Heart right ventricle (tissue), 16 donors: ENCODE results near the gene VTI1A. TPM values are rescaled to one million over a fixed set of nuclear protein-coding genes. Genes with fewer than 3 reads are reported as not detected.

ENCODE experiments used
- ATAC-seq, 8 donors: fragments of 200-7000 bp; cut with Tn5 transposase; one replicate each; pipeline ENCODE4 v1.9.1; 2020; ENCODE audit warnings: mild to moderate bottlenecking in 8 of 8, moderate library complexity in 8 of 8, moderate number of reproducible peaks in 1 of 8
- DNase-seq, 2 donors: peaks; one replicate each; pipeline ENCODE4 v3.0.0-alpha.2; 2020
- H3K27ac ChIP-seq, 10 donors: fragments of 200-600 bp; sonication (generic) in 2 of 10; one replicate each; pipeline versions ENCODE4 v1.5.0 to v1.8.0; 2020 to 2022; ENCODE audit warnings: mild to moderate bottlenecking in 3 of 10
- H3K27me3 ChIP-seq, 7 donors: fragments of 200-600 bp; one replicate each; pipeline ENCODE4 v1.8.0; 2021 to 2022; ENCODE audit warnings: mild to moderate bottlenecking in 2 of 7
- H3K36me3 ChIP-seq, 9 donors: fragments of 200-600 bp; sonication (generic) in 1 of 9; one replicate each; pipeline versions ENCODE4 v1.5.0 to v1.8.0; 2020 to 2022; ENCODE audit warnings: mild to moderate bottlenecking in 2 of 9
- H3K4me1 ChIP-seq, 9 donors: fragments of 200-600 bp; sonication (generic) in 1 of 9; one replicate each; pipeline versions ENCODE4 v1.5.0 to v1.8.0; 2020 to 2022; ENCODE audit warnings: mild to moderate bottlenecking in 4 of 9
- H3K4me3 ChIP-seq, 10 donors: fragments of 200-600 bp; sonication (generic) in 2 of 10; one replicate each; pipeline versions ENCODE4 v1.5.0 to v1.8.0; 2020 to 2022; ENCODE audit warnings: mild to moderate bottlenecking in 7 of 10, moderate library complexity in 2 of 10
- H3K9me3 ChIP-seq, 11 donors: fragments of 200-600 bp in 10 of 11; sonication (generic) in 2 of 11; one replicate each; pipeline versions ENCODE4 v1.5.0 to v1.8.0; 2013 to 2022; ENCODE audit warnings: mild to moderate bottlenecking in 2 of 11, control low read depth in 1 of 11, moderate library complexity in 1 of 11
- CTCF ChIP-seq, 9 donors: fragments of 200-600 bp; sonication (generic) in 2 of 9; IDR thresholded peaks; one replicate each; pipeline versions ENCODE4 v1.5.0 to v1.8.0; 2021 to 2022; ENCODE audit warnings: antibody characterized with exemption in 9 of 9, mild to moderate bottlenecking in 5 of 9, moderate library complexity in 1 of 9
- whole genome bisulfite sequencing, 2 donors: extraction: QIAGEN DNeasy Blood & Tissue Kit; methylation state at CpG; one replicate each; pipeline ENCODE4 v1.1.7; 2013; ENCODE audit warnings: inconsistent platforms in 1 of 2; 5-methylcytosine and 5-hydroxymethylcytosine counted together
- intact Hi-C, 10 donors: fragments of 100-400 bp; cut with DNase I; formaldehyde crosslinking; loops; one replicate each; pipeline versions ENCODE4 v1.11.1 to v1.14.2; 2022
- polyA plus RNA-seq, 2 donors: library from polyadenylated mRNA; stranded (reverse); fragments of 200-250 nt; gene quantifications; one replicate each; pipeline ENCODE4 v1.2.3, GENCODE V29; 2013
- total RNA-seq, 10 donors: library from RNA; stranded (reverse); fragmentation: NEBNext Ultra II Directional in 3 of 10; extraction: Animal tissue kit (Norgen Biotek cat#: 25700) in 3 of 10; gene quantifications; one replicate each; pipeline versions ENCODE4 v1.2.1 to v1.2.4, GENCODE V29; 2021 to 2023
- donor health status: Arrhythmogenic right ventricular cardiomyopathy.
- donor health status: ischemic (EF 13 %, LVEDD 7.1; RV severe dilation, severe dysfunction).
- donor health status: healthy with polysubstance abuse.
- donor health status: DM: no; HTN: yes; CAD: no.
- donor health status: DM: no; HTN: no; CAD: no.
- donor health status: ischemic (EF 25% LVEDD 6.9; RV normal size, moderate dysfunction).
- donor health status: ischemic (EF 25% LVEDD 5.7; RV mildly dilated, moderate dysfunction).
- donor health status: healthy.
- donor health status: DM: yes; HTN: yes; CAD: no.
- donor health status: Ischemic cardiomyopathy.
- donor health status: ischemic (EF 35%, LVEDD 5.7; RV mildly dilated, moderate dysfunction).
- donor health status: nonischemic (EF 11% LVEDD 7.7; RV severe dilation, severe dysfunction).
- donor health status: DM: yes; HTN: yes; CAD: no.
- donor health status: PGD.
- donor health status: ischemic (EF 29% LVEDD 5.4; RV normal size, mild dysfunction).
- donor health status: nonischemic (EF 23%, LVEDD 6.1; RV moderate dilation, normal function).

Gene VTI1A
- total and polyA plus RNA-seq, 12 donors = 6.2 to 24.5 (median 20.6) TPM

DNA sequence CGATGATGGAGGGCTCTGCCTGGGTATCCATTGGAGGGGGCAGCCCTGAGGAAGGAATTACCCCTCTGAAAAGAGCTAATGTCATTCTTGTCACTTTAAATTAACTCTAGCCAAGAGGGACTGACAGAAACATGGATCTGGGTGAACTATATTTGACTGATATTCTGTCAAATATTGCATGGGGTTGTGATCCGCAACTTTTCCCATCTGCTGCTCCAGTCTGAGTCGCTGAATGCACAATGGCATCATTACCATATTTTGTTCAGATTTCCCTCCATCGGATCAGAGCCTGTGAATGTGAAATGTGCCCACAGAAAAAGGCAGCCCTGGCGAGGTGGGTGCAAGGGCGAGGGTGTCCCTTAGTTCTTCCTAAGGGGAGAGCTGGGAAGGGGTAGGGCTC, 402.5 kb downstream of the VTI1A start:
- intact Hi-C loops = no loop called here
- Histone ChIP-seq H3K4me3 (no peak overlapping the region), H3K9me3 (peaks cover 0 to 32% (median 21%) of the 10 kb centered on the region in 11 donors), H3K4me1 (peaks cover 0 to 26% (median 0%) of the 10 kb centered on the region in 9 donors), H3K27ac (no peak overlapping the region), H3K27me3 (no peaks in the 10 kb centered on the region), H3K36me3 (no peaks in the 10 kb centered on the region)
- no peak for ATAC-seq
- no peak for TF ChIP-seq CTCF (IDR thresholded peaks at IDR 0.05)
- no peak for DNase-seq
- WGBS, 2 donors = 94 to 96% methylated on average over 6 of the region's 6 CpGs

DNA sequence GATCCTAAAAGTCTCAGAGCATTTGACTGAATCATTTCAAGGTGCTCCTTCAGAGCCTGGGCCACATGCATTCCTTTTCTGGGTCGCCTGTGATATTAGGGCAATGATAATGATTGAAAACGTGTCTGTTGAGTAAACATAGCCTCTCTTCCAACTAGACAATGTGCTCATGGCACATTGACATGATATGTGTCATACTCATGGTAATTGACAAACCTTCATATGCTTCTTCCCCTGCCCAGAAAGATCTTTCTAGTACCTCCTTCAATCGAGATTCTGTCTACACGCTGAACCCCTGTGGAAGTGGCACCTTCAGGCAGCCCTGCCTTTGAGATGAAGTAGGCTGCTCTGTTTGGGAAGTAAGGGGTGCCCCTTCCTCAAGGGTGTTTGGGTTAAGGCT, 404.2 kb downstream of the VTI1A start:
- WGBS, 2 donors = 87 to 94% methylated on average over 4 of the region's 4 CpGs
- no peak for TF ChIP-seq CTCF (IDR thresholded peaks at IDR 0.05)
- no peak for DNase-seq
- Histone ChIP-seq H3K27ac (no peak overlapping the region), H3K9me3 (peaks cover 0 to 26% (median 21%) of the 10 kb centered on the region in 11 donors), H3K36me3 (no peaks in the 10 kb centered on the region), H3K4me3 (no peak overlapping the region), H3K27me3 (no peaks in the 10 kb centered on the region), H3K4me1 (peaks cover 0 to 19% (median 0%) of the 10 kb centered on the region in 9 donors)
- no peak for ATAC-seq
- intact Hi-C loops = no loop called here

GRCh38 chr10:112851588-112852211, 404.7 kb downstream of the VTI1A start:
- Histone ChIP-seq H3K4me1 (peaks cover 0 to 19% (median 0%) of the 10 kb centered on the region in 9 donors), H3K27me3 (no peaks in the 10 kb centered on the region), H3K4me3 (no peak overlapping the region), H3K36me3 (no peaks in the 10 kb centered on the region), H3K9me3 (peaks cover 0 to 21% (median 17%) of the 10 kb centered on the region in 11 donors), H3K27ac (no peak overlapping the region)
- intact Hi-C loops = no loop called here
- DNase-seq (no peak), ATAC-seq (no peak)
- TF ChIP-seq CTCF (IDR thresholded peaks at IDR 0.05) = no peak
- WGBS, 2 donors = 68 to 70% methylated on average over 3 of the region's 3 CpGs

DNA sequence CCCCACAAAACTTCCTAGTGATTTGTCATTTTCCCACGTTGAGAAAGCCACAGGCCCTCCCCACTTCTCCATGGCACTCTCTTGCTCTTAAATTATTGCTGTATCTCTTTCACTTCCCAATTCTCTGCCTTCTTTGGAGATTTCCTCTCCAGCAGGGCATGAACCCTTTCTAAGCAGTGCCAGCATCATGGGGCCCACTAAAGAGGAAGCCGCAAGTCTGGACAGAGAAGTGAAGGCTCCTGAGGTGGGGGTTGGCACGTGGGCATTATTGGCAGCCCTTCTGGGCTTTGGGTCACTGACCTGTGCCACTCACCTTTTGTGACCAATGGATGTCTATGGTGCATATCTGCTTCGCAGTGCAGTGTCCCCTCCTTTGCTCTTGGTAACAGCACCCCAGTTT, 405.3 kb downstream of the VTI1A start:
- ATAC-seq (peak in 7 of 8 donors; percentile 49 to 84 (median 71)), DNase-seq (peak in 1 of 2 donors; percentile 23)
- TF ChIP-seq CTCF (IDR thresholded peaks at IDR 0.05) = no peak
- H3K4me3 ChIP-seq = no peak overlapping the region
- peaks cover 0 to 19% (median 0%) of the 10 kb centered on the region in 9 donors for H3K4me1 ChIP-seq
- no peaks in the 10 kb centered on the region for H3K36me3 ChIP-seq
- H3K27me3 ChIP-seq = no peaks in the 10 kb centered on the region
- 80 to 81% methylated on average over 4 of the region's 4 CpGs for whole genome bisulfite sequencing, 2 donors
- intact Hi-C loops = no loop called here
- peaks cover 0 to 20% (median 11%) of the 10 kb centered on the region in 11 donors for H3K9me3 ChIP-seq
- no peak overlapping the region for H3K27ac ChIP-seq
